Measurements from ENCODE around the gene RAN. TPM values are rescaled to one million over a fixed set of nuclear protein-coding genes. Genes with fewer than 3 reads are reported as not detected.
A peak's percentile ranks its signal among the peaks of the same experiment; 100 is the strongest.

The RAN gene
- 426 and 544 TPM in 2 replicates for total RNA-seq (2011; cell fraction: chromatin; rRNA removed; ENCODE audit: low replicate concordance)
- 304 and 396 TPM in 2 replicates for total RNA-seq (2011; cell fraction: nucleolus; rRNA removed)
- 538 and 566 TPM in 2 replicates for total RNA-seq (2011; cell fraction: nucleoplasm; rRNA removed)
- total RNA-seq (2014; rRNA removed) (1,828 and 1,851 TPM in 2 replicates), total RNA-seq (2014; rRNA removed; fragmentation: Illumina TruSeq; extraction: Trizol) (1,816 and 1,953 TPM in 2 replicates), total RNA-seq (2015; rRNA removed; fragmentation: Illumina TruSeq; extraction: Trizol) (1,595 and 1,687 TPM in 2 replicates), total RNA-seq (2021) (1,900 and 2,011 TPM in 2 replicates), polyA plus RNA-seq (2011; rRNA removed) (2,715 and 3,820 TPM in 2 replicates), polyA plus RNA-seq (2014; fragmentation: Illumina TruSeq; extraction: Trizol) (2,154 and 2,300 TPM in 2 replicates), polyA plus RNA-seq (2014; fragmentation: Nextera tagmentation; extraction: Ambion mirVana) (1,000 to 10,000 TPM; 3,304 to 3,469 TPM), polyA plus RNA-seq (2014; rRNA removed) (2,326 and 2,761 TPM in 2 replicates), polyA minus RNA-seq (2011; rRNA and poly(A)+ RNA removed) (3,000 and 3,145 TPM in 2 replicates), Bru-seq, nascent RNA (percentile 99 among the genes with signal in this experiment), BruChase-seq, experiment 1, labeled RNA remaining after a 2-hour chase (percentile 99 among the genes with signal in this experiment), BruChase-seq, experiment 2, labeled RNA remaining after a 6-hour chase (percentile 99 among the genes with signal in this experiment)
- polyA plus RNA-seq (2011; cell fraction: cytosol; rRNA removed): 1,510 and 2,406 TPM in 2 replicates
- 920 and 1,503 TPM in 2 replicates for polyA plus RNA-seq (2011; cell fraction: nucleus; rRNA removed)
- 1,349 and 2,558 TPM in 2 replicates for polyA plus RNA-seq (2012)
- 636 and 826 TPM in 2 replicates for polyA minus RNA-seq (2011; cell fraction: cytosol; rRNA and poly(A)+ RNA removed)
- 110 and 239 TPM in 2 replicates for polyA minus RNA-seq (2011; cell fraction: nucleus; rRNA and poly(A)+ RNA removed)
- long read RNA-seq, experiment 1, transcript RAN-212 (7 exons, 2,661 nt): major isoform, 2,539 of 3,025 reads
- long read RNA-seq, experiment 1, transcript RAN-203 (6 exons, 2,455 nt): minor isoform, 67 of 3,025 reads
- long read RNA-seq, experiment 1, transcript RAN-202 (6 exons, 1,530 nt): minor isoform, 124 of 3,025 reads
- long read RNA-seq, experiment 1, partial matches to known transcripts: 113 of 3,025 reads
- long read RNA-seq, experiment 1, other reads (novel, unspliced or antisense): 181 of 3,025 reads
- long read RNA-seq, experiment 2, transcript RAN-203 (6 exons, 2,455 nt): minor isoform, 26 of 1,301 reads
- long read RNA-seq, experiment 2, transcript RAN-212 (7 exons, 2,661 nt): major isoform, 773 of 1,301 reads
- long read RNA-seq, experiment 2, transcript RAN-202 (6 exons, 1,530 nt): minor isoform, 265 of 1,301 reads
- long read RNA-seq, experiment 2, partial matches to known transcripts: 123 of 1,301 reads
- long read RNA-seq, experiment 2, other reads (novel, unspliced or antisense): 114 of 1,301 reads
- long read RNA-seq, experiment 3, transcript RAN-202 (6 exons, 1,530 nt): minor isoform, 123 of 2,984 reads
- long read RNA-seq, experiment 3, transcript RAN-212 (7 exons, 2,661 nt): major isoform, 2,736 of 2,984 reads
- long read RNA-seq, experiment 3, transcript RAN-203 (6 exons, 2,455 nt): minor isoform, 38 of 2,984 reads
- long read RNA-seq, experiment 3, partial matches to known transcripts: 28 of 2,984 reads
- long read RNA-seq, experiment 3, other reads (novel, unspliced or antisense): 59 of 2,984 reads

DNA sequence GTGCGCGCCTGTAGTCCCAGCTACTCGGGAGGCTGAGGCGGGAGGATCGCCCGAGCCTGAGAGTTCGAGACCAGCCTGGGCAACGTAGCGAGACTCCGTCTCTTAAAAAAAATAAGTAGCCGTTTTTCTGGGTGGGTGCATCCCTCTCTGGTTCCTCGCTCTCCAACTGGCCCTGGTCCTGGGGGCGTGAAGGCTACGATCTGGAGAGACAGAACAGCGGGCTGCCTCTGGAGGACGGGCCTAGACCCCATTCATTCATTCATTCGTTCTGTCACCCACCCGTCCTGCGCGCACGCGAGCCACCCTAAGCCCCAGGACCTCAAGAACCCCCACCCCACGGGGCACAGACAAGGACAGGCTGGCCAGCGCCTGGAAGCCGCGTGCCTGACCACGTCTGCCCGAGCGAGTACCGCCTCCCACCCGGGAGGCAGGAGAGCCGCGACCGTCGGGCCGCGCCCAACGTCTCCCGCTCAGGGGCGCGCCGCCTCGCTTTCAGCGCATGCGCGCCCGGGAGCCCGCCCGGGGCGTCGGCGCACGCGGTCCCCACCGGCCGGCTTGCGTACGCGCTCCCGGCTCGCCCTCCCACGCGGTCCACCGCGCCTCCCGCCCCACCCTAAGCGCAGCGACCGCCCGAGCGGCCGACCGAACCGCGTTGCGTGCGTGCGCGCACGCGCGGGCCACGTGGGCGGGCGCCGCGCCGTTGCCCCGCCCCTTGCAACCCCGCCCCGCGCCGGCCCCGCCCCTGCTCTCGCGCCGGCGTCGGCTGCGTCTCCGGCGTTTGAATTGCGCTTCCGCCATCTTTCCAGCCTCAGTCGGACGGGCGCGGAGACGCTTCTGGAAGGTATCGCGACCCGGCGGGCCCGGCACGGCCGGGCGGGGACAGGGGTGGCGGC is at the start of gene RAN:
RAN (plus strand) TSS at position 781 of the 893 bp plus-strand sequence. CDS start 528 bp downstream, outside the sequence.
- CTCF ChIA-PET (ENCODE audit: low intra/inter-chr PET ratio): interaction anchor here (1.5 kb wide), 1 partner anchor 46 kb away, joined by 4 read pairs; no protein-coding TSS in a partner anchor
- H3K36me3 ChIP-seq (ENCODE audit: control insufficient read depth, insufficient read depth, low read length): peaks cover 41% of the 10 kb centered on the region
- peak within 1 kb of the TSS; percentile 97 to 99 for H3K9ac ChIP-seq (ENCODE audit: insufficient read depth in 1 of 2, low read depth in 2 of 2, low read length in 2 of 2)
- peak within 1 kb of the TSS; percentile 88 for H2AFZ ChIP-seq (ENCODE audit: low read depth, low read length)
- H3K27me3 ChIP-seq (ENCODE audit: control insufficient read depth in 2 of 2, insufficient read depth in 2 of 2, low read length in 2 of 2): no peaks in the 10 kb centered on the region
- DNase-seq (ENCODE audit: extremely low read depth in 1 of 4, low spot score in 3 of 4) (peak; percentile 94 to 99 (median 96)), ATAC-seq (peak; percentile 79), FAIRE-seq (peak; percentile 55)
- peak within 1 kb of the TSS; percentile 96 for H3K4me2 ChIP-seq (ENCODE audit: insufficient read depth, low read length)
- H3K4me3 ChIP-seq: peak within 1 kb of the TSS; percentile 81
- peak within 1 kb of the TSS; percentile 99 for H3K27ac ChIP-seq (ENCODE audit: extremely low read depth, low read depth, low read length)
- WGBS (ENCODE audit: insufficient coverage, low coverage, missing lambda C conversion rate): 1% methylated on average over 45 of the region's 118 CpGs
- no peaks in the 10 kb centered on the region for H3K9me3 ChIP-seq (replicated peaks; ENCODE audit: control insufficient read depth, insufficient read depth, low read depth, low read length)
- BruUV-seq (replicated peaks): TSS peak; percentile 84
- peaks cover 48% of the 10 kb centered on the region for H3K79me2 ChIP-seq (ENCODE audit: control insufficient read depth, insufficient read depth, low read length)
- in situ Hi-C loops (cut with MboI): no loop called here
- POLR2A ChIA-PET: interaction anchor here (0.8 to 1.4 kb wide), 9 partner anchors 9 to 121 kb away, joined by 3 to 9 read pairs (median 4); no protein-coding TSS in a partner anchor
- H3K9me1 ChIP-seq (ENCODE audit: control insufficient read depth, insufficient read depth, low read length): no peaks in the 10 kb centered on the region
- intact Hi-C loops (cut with micrococcal nuclease): loop anchor here (1.0 to 2.0 kb wide), 2 partner anchors 16 to 33 kb away; partner anchors contain the start of gene STX2
- peaks cover 27 to 35% of the 10 kb centered on the region in 2 experiments; a peak in 4 of 5 replicates for H3K4me1 ChIP-seq (replicated peaks in 1 of 2; ENCODE audit: control insufficient read depth in 2 of 2, insufficient read depth in 2 of 2, low read length in 2 of 2)
- H4K20me1 ChIP-seq (replicated peaks; ENCODE audit: control insufficient read depth, insufficient read depth, low read length): 0 out of 2 replicates have a peak, but pooled peaks cover 4% of the 10 kb centered on the region
- no peak for TF ChIP-seq SIRT6 (IDR thresholded peaks at IDR 0.05; ENCODE audit: low read depth, low read length)
- TF ChIP-seq, protein P1, sequence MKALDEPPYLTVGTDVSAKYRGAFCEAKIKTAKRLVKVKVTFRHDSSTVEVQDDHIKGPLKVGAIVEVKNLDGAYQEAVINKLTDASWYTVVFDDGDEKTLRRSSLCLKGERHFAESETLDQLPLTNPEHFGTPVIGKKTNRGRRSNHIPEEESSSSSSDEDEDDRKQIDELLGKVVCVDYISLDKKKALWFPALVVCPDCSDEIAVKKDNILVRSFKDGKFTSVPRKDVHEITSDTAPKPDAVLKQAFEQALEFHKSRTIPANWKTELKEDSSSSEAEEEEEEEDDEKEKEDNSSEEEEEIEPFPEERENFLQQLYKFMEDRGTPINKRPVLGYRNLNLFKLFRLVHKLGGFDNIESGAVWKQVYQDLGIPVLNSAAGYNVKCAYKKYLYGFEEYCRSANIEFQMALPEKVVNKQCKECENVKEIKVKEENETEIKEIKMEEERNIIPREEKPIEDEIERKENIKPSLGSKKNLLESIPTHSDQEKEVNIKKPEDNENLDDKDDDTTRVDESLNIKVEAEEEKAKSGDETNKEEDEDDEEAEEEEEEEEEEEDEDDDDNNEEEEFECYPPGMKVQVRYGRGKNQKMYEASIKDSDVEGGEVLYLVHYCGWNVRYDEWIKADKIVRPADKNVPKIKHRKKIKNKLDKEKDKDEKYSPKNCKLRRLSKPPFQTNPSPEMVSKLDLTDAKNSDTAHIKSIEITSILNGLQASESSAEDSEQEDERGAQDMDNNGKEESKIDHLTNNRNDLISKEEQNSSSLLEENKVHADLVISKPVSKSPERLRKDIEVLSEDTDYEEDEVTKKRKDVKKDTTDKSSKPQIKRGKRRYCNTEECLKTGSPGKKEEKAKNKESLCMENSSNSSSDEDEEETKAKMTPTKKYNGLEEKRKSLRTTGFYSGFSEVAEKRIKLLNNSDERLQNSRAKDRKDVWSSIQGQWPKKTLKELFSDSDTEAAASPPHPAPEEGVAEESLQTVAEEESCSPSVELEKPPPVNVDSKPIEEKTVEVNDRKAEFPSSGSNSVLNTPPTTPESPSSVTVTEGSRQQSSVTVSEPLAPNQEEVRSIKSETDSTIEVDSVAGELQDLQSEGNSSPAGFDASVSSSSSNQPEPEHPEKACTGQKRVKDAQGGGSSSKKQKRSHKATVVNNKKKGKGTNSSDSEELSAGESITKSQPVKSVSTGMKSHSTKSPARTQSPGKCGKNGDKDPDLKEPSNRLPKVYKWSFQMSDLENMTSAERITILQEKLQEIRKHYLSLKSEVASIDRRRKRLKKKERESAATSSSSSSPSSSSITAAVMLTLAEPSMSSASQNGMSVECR (CRISPR knock-in tag; IDR thresholded peaks at IDR 0.05): peak; percentile 26; the same call in 1 of the 2 replicates
- TF ChIP-seq ELK1 (CRISPR knock-in tag; IDR thresholded peaks at IDR 0.05): no peak
- no peak for TF ChIP-seq KDM4B (IDR thresholded peaks at IDR 0.05; ENCODE audit: borderline replicate concordance in 2 of 2, low read depth in 1 of 2)

Data from K562 (cell line).